Mammary epithelial cell (primary cell): ENCODE measurements around the gene SLC2A4.

ENCODE experiments used
- CTCF ChIP-seq, 2 donors: IDR thresholded peaks in 1 of 2; conservative IDR thresholded peaks in 1 of 2; 2 replicates each; pipeline ENCODE4 v1.5.1; 2011 to 2012; ENCODE audit warnings: inconsistent platforms in 2 of 2, low read length in 2 of 2, mild to moderate bottlenecking in 2 of 2, control low read depth in 1 of 2, low read depth in 1 of 2; ENCODE audit not compliant: insufficient read depth in 1 of 2; ENCODE audit errors: extremely low read depth in 1 of 2
- EZH2 ChIP-seq: IDR thresholded peaks from 2 replicates; pipeline ENCODE4 v1.6.1; 2012; ENCODE audit warnings: low read length, inconsistent platforms, borderline replicate concordance

- TF ChIP-seq CTCF (conservative IDR thresholded peaks at IDR 0.05 in 1 of 2, IDR thresholded peaks at IDR 0.05 in 1 of 2; ENCODE audit: extremely low read depth in 1 of 2, insufficient read depth in 1 of 2, low read depth in 1 of 2, low read length in 2 of 2) (peak in 1 of 2 donors; percentile 7), EZH2 (no peak)
Measured at GRCh38 chr17:7239091-7240027, 42.2 kb upstream of the SLC2A4 start, which contains the start of gene PHF23.
